SH-SY5Y (cell line): ENCODE measurements around the gene CLASP1.
A peak's percentile ranks its signal among the peaks of the same experiment; 100 is the strongest.

Source experiments
- GATA2 ChIP-seq: IDR thresholded peaks from 2 replicates; pipeline ENCODE4 v1.6.1; 2011; ENCODE audit warnings: mild to moderate bottlenecking, low read depth, low read length
- GATA3 ChIP-seq: IDR thresholded peaks from 2 replicates; pipeline ENCODE4 v1.6.1; 2011; ENCODE audit warnings: low read depth, mild to moderate bottlenecking, low read length, moderate library complexity

The CLASP1 gene

DNA sequence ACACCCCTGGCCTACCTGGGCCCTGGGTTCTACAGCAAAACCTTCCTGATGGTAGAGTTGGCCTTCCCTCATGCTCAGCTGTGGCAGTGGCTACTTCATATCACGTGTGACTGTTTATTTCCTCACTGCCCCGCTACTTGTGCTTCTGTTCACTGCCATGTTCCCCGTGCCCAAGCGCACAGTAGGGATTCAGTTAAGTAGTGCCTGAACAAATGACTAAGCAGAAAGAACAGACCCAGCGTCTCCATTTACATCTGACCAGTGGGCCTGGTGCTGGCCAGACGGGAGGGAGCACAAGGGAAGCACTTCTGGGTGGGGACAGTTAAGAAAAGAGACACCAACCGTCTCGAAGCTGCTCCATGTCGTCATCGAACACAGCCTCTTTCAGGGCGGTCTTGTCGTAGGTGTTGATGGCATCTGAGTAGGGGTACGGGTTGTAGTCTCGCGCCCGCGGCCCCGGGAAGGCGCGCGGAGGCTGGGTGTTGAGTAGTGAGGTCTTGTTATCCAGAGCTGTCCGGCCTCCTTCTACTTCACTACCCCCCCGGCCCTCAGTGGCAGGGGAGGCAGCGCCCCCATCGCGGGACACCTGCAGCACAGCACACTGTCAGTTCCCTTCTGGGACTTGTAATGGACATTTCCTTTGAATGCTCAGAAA is 281.9 kb downstream of the CLASP1 start:
- TF ChIP-seq GATA2 (no peak), GATA3 (no peak)

DNA sequence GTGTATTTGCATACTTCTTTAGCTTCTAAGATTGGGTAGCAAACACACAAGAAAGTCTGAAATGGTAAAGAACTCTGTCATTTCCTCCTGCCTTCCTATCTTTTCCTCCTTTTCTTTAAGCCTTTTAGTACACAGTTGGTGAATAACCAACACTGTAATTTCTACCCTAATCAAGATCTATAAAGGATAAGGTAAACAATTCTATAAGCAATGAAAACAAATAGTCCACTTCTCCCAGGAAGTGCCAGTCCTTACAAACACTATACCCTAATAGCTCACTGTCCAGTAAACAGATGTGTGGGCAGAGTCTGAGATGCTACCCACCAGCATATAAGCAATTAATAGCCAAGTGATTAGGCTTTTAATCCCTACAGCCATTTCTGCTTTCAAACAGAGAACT is 283.2 kb downstream of the CLASP1 start:
- TF ChIP-seq GATA3: no peak
- TF ChIP-seq GATA2: no peak

DNA sequence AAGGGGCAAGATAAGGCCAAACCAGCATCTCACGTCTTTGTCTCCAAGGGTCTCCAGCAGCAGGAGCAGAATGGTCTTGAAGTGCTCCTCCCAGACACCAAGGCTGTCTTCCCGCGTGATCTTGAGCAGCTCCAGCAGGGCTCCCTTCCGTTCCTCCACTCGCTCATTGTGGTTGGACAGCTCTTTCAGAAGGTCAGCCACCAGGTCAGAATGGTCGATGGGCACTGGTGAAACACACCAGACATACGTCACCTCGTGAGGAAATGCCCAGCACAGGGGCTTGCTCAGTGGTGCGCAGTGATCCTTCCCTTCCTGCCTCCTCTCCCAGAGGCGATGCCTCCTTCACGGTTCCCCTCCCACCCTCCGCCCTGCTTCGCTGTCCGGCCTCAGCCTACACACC is 284.2 kb downstream of the CLASP1 start:
- TF ChIP-seq GATA2 (no peak), GATA3 (no peak)

GRCh38 chr2:121363632-121364420 is 285.4 kb downstream of the CLASP1 start:
- TF ChIP-seq GATA2 (no peak), GATA3 (no peak)

GRCh38 chr2:121362774-121363173 is 286.5 kb downstream of the CLASP1 start:
- TF ChIP-seq GATA3: no peak
- TF ChIP-seq GATA2: no peak

GRCh38 chr2:121362226-121362625 is 287.0 kb downstream of the CLASP1 start:
- TF ChIP-seq GATA2 (no peak), GATA3 (no peak)

DNA sequence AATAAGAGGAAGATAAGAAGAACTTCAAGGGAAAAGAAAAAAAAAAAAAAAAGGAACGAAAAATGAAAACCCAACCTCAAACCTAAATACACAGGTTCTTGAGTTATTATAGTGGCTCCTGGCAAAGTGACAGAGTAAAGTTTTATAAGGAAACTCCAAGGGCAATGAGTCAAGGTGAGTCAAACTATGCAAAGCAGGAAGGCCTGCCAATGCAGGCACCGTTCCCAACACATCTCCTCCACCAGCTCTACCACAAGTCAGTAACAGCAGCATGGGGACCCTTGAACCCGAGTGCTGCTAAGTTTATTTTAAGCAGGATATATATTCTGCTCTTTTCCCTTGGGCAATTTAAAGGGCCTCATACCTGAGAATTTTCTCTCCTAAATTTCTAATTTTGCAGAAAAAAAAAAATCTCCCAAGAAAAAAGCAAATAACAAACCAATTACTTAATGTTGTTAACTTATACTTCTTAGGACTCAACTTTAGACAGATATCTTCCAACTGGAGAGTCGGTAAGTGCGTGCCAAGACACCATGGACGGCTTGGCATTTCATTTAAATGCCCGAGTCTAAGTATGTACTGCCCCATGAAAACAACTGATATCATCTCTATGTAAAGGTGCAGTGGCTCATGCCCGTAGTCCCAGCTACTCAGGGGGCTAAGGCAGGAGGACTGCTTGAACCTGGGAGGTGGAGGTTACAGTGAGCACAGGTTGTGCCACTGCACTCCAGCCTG is 288.5 kb downstream of the CLASP1 start:
- TF ChIP-seq GATA3: no peak
- no peak for TF ChIP-seq GATA2

DNA sequence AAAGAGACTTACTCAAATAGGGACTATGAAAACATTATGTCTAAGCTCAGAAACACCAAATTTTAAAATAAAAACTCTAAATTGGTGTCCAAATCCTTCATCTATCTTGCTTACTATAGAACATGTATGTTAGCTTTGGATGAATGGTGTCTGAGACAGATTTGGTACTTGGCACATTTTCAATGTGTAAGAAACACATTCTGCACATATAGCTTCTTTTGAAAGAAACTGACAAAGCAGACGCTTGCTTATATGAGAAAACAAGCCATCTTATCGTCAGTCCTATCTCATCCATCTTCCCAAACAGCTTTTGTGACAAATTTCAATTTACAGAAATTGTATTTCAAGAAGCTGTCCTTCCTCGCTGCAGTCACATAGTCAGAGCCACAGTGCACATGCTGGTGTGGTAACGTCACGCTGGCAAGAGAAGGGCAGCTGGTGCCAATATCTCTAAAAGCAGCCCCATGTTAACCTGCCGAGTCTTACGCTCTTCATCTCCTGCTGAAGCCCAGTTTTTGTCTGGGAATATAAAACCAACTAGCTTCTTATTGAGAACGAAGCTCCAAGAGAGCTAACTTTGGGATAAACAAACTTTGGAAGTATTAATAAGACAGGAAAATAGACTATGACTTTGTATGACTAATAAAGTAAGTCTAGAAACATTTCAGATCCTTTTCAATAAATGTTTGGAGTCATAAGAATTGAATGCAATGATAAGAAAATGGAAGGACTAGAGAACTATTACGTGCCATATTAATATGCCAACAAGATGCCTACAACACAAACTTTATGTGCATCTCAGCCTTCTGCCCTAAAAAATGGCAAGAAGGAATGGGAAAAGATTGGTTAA is 289.3 kb downstream of the CLASP1 start:
- TF ChIP-seq GATA2 (no peak), GATA3 (no peak)

- TF ChIP-seq GATA3 (peak; percentile 86), GATA2 (peak; percentile 83)
Measured at GRCh38 chr2:121359170-121359569, 290.1 kb downstream of the CLASP1 start.

- TF ChIP-seq GATA2 (no peak), GATA3 (no peak)
Measured at GRCh38 chr2:121358291-121358690, 291.0 kb downstream of the CLASP1 start.

DNA sequence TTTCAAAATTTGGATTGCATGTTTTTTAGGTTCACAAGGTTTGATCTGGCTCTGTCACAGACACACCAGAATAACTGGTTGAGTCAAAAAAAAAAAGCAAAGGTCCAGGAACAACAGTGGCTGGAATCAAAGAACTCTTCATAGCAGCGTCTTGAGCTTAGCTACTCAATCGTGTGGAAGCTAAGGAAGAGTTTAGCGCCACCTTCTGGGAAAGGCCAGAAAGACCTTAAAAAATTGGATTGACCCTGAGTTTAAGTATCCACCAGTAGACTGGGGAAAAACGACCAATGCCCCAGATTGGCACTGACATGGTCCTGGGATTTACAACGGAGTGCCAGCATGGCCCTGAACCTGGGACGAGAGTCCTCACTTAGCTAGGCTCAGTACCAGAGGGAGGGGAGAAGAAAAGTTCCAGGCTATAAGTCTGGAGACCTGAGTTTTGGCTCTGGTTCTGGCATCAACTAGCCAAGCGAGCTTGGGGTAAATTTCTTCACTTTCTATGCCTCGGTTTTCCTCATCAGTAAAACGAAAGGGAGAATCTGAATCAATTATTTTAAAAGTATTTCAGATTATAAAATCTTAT is 293.1 kb downstream of the CLASP1 start:
- TF ChIP-seq GATA3 (no peak), GATA2 (no peak)

GRCh38 chr2:121355488-121355887 is 293.8 kb downstream of the CLASP1 start:
- TF ChIP-seq GATA2 (no peak), GATA3 (no peak)

DNA sequence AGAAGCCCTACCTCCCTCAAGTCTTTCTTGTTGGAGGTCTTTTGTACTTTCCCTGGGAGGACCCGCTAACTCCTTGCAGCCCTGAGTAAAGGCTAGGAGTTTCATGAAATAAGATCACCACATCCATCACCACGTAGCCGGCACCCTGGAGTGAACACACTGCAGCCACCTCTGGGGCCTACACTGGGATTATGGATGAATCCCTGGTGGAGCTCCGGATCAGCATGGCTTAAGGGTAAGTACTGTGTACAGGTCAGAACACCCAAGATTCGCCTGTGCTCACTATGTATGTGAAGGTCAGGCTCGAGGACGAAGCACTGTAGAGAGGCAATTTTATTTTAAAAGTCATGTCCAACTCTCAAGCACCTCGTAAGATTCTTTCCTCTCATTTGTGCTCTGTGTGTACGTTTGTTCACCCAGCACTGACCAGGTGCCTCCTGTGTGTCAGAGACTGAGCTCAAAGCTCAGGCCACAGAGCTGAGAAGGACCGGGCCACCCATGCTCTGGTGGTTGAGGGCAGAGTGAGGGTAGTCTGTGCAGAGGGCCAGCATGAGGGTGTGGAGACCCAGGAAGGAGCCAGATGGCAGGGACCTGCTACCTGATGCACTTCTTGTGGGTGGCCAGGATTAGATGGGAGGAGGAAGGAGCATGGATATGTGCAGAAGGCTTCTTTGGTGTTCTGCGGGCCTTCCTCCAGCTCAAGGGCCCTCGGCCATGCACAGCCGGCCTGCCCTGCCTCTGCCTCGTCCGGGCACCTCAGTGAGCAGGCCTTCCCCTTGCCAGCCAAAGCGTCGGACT is 297.5 kb downstream of the CLASP1 start:
- TF ChIP-seq GATA3 (no peak), GATA2 (no peak)

DNA sequence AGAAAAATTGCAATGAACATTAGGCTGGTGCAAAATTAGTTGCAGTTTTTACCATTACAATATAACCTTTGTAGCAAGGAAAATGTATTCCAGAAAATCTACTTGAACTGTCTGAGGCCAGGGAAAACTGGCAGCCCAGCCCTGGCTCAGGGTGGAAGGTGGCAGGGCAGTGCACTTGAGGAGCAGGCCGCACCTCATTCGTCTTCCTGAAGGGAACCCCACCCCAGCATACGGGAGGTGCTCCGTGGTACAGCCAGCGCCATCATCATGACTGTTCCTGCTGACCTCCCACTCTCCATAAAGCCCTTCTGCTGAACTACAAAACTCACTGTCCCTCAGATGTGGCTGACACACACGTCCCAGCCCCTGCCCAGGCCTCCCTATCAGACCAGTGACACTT is 298.4 kb downstream of the CLASP1 start:
- no peak for TF ChIP-seq GATA2
